Fibroblast of mammary gland (primary cell): Measurements from ENCODE around the gene WDR18.
"Not testable (repeated sequence)": the region's sequence is repeated elsewhere in the genome, so short reads cannot be mapped to it uniquely, and the experiment has no call there.

ENCODE experiments used
- DNase-seq: peaks from one replicate; pipeline ENCODE4 v3.0.0-alpha.2; 2010; ENCODE audit warnings: low read depth
- H3K4me3 ChIP-seq: 2 replicates; pipeline ENCODE4 v1.5.1; 2011; ENCODE audit warnings: low read depth, mild to moderate bottlenecking, low read length, moderate library complexity; ENCODE audit not compliant: control insufficient read depth
- CTCF ChIP-seq: conservative IDR thresholded peaks from 2 replicates; pipeline ENCODE4 v1.5.1; 2011; ENCODE audit warnings: low read depth, low read length, inconsistent platforms; ENCODE audit not compliant: control insufficient read depth, insufficient read depth

The WDR18 gene

GRCh38 chr19:1017906-1018305 is 33.8 kb downstream of the WDR18 start:
- DNase-seq = no peak
- no peak for TF ChIP-seq CTCF
- H3K4me3 ChIP-seq = no peak overlapping the region

- no peak for TF ChIP-seq CTCF
- no peak for DNase-seq
- no peak overlapping the region for H3K4me3 ChIP-seq
Measured at GRCh38 chr19:1018393-1018792, 34.2 kb downstream of the WDR18 start.

DNA sequence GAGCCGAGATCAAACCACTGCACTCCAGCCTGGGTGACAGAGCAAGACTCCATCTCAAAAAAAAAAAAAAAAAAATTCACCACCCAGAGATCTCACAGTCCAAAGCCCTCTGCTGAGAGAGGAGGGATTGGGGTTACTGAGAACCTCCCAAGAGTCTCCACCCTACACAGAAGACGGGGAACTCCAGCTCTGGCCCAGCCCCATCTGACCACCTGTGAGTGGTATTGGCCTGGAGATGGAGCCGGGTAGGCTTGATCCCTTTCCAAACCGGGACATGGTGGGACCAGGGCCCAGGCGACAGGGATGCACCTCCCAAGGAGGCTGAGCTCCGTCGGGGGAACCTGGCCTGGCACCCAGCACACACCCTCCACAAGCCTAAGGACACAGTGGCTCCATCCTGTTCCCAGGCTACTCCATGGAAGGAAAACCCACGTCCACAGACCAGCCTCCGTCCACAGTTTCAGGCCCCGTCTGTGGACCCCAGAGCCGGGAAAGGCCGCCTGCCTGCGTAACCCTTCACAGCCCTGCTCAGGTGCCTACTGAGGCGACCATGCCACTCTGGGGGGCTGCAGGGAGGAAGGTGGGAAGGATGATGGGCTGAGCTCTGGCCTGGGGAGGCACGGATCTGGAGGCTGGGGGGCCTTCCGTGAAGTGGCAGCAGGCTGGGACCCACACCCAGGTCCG is 34.9 kb downstream of the WDR18 start:
- peak overlapping the region; percentile 90 for H3K4me3 ChIP-seq
- DNase-seq = no peak

DNA sequence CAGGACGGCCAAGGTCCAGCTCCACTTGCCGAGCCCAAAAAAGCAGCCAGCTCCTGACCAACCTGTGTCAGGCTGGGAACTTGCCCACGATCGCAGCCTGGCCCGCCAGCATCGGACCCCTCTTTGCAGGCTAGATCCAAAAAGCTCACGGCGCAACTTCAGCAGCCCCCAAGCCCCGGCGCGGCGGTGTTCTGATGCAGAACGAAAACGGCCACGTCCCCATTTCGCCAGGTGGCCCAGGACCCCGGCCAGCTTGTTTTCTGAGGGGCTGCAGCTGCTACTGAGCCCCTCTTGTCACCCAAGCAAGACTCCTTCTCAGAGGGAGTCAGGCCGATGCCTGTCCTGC is 35.4 kb downstream of the WDR18 start:
- no peak for TF ChIP-seq CTCF
- no peak for DNase-seq
- peak overlapping the region; percentile 90 for H3K4me3 ChIP-seq

More for the DNA sequence above, 34.9 kb downstream of the WDR18 start:
- TF ChIP-seq CTCF = no peak

GRCh38 chr19:1019980-1020867 is 36.1 kb downstream of the WDR18 start:
- no peak for TF ChIP-seq CTCF
- no peak for DNase-seq
- peak overlapping the region; percentile 90 for H3K4me3 ChIP-seq

- H3K4me3 ChIP-seq = peak within 1 kb of the TSS; percentile 90
- no peak for TF ChIP-seq CTCF
- DNase-seq = peak; percentile 95
Measured at GRCh38 chr19:1020868-1021425, 36.8 kb downstream of the WDR18 start, which contains the start of gene TMEM259. Gene TMEM259 (minus strand): TSS chr19:1021123. CDS start chr19:1020996, 127 bp downstream.

GRCh38 chr19:1023883-1024188 is 39.7 kb downstream of the WDR18 start:
- not testable (repeated sequence) for H3K4me3 ChIP-seq, DNase-seq

DNA sequence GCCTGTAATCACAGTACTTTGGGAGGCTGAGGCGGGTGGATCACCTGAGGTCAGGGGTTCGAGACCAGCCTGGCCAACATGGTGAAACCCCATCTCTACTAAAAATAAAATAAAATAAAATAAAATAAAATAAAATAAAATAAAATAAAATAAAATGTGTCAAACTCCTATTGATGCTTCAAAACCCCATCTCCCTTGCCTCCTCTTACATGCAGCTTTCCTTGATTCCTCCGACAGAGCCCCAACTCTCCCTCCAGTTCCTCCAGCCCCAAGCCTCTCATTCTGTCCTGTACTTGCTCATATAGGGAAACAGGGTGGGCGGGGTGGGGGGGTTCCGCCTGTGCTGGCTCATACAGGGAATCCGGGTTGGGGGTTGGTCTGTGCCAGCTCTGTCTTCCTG is 40.9 kb downstream of the WDR18 start:
- DNase-seq, H3K4me3 ChIP-seq: not testable (repeated sequence)
